GM13976 (cell line): ENCODE data around the gene TBC1D1.

Experiments used
- DNase-seq: peaks from one replicate; pipeline ENCODE4 v3.0.0; 2012; ENCODE audit warnings: low spot score
- in situ Hi-C: fragments of 300-500 bp; cut with MboI; formaldehyde crosslinking; loops from one replicate; pipeline ENCODE4 v1.12.0; 2022; ENCODE audit warnings: low sequenced_read_pairs, mixed read lengths, inconsistent platforms; ENCODE audit not compliant: unreplicated experiment
- TF ChIP-seq, protein P1 (sequence below): IDR thresholded peaks from 2 replicates; pipeline ENCODE4 v1.5.1; 2012; ENCODE audit warnings: borderline replicate concordance, mild to moderate bottlenecking; ENCODE audit not compliant: insufficient read depth; ENCODE audit errors: extremely low read depth, missing control alignments, control extremely low read depth

TBC1D1 gene

DNA sequence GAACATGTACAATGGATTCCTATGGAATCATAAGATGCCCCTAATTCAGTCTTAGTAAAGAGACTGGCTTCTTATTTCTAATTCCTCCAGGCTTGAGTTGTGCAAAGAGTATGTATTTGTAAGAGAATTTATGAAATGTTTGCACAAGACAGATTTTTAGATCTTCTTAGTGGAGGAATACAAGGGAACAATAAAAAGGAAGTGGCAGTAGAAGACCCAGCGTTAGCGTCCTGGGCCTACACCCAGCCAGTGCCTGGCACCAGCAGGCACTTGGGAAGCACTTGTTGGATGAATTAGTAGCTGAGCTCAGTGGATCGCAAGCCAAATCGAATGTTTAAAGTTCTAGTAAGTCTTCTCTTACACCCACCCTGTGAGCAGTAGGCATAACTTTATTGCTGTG lies 226.7 kb downstream of the TBC1D1 start:
- in situ Hi-C loops: no loop called here
- TF ChIP-seq, protein P1, sequence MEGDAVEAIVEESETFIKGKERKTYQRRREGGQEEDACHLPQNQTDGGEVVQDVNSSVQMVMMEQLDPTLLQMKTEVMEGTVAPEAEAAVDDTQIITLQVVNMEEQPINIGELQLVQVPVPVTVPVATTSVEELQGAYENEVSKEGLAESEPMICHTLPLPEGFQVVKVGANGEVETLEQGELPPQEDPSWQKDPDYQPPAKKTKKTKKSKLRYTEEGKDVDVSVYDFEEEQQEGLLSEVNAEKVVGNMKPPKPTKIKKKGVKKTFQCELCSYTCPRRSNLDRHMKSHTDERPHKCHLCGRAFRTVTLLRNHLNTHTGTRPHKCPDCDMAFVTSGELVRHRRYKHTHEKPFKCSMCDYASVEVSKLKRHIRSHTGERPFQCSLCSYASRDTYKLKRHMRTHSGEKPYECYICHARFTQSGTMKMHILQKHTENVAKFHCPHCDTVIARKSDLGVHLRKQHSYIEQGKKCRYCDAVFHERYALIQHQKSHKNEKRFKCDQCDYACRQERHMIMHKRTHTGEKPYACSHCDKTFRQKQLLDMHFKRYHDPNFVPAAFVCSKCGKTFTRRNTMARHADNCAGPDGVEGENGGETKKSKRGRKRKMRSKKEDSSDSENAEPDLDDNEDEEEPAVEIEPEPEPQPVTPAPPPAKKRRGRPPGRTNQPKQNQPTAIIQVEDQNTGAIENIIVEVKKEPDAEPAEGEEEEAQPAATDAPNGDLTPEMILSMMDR: no peak

DNA sequence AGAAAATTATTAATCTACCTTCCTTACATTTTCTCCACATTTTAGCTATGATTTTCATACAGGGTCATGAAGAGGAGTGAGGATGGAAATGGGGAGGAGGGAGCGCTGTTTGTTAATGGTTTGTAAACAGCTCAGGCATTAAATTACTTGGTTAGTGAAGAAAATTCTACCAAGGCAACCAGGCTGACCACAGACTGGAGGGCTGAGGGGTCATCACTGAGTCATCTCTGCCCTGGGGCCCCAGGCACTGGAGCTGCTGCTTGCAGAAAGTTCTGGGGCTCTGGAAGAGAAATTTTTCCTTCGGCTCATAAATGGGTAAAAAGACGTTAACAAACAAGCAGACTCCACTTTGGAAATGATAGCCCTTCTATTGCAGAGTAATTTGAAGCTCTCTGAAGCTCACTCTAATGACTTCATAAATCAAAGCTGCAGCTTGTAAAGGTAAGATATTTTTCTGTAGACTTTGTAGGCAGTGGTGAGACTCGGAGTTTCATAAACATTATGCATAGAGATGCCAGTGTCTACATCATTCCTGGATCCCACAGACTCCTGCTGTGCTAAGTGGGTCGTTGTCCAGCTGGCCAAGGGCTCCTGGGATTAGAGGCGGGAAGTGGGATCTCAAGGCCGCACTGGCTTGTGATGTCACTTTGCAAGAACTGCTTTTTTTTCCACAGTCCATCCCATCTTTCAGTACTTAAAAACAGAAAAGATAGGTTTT lies 228.9 kb downstream of the TBC1D1 start:
- in situ Hi-C loops: no loop called here
- DNase-seq: no peak
- TF ChIP-seq, protein P1: no peak

More for the DNA sequence above, 226.7 kb downstream of the TBC1D1 start:
- no peak for DNase-seq

DNA sequence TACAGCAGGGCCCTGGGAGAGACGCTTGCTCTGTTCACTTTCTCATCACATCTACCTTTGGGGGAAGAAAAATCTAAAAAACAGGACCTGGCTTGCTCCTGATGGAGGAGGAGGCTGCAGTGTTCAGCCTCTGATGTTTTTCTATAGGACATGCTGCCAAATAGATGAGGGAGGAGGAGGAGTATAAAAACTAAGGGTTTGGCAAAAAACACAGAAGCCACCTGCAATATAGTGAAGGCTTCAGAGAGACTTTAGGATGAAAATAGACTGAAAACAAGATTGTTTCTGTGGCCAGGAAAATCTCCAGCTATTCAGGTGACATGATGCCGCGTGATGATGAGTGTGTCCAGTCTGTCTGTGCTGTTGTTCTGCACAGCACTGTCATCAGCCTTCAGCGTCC lies 229.9 kb downstream of the TBC1D1 start:
- in situ Hi-C loops: no loop called here
- no peak for DNase-seq
- TF ChIP-seq, protein P1: no peak

DNA sequence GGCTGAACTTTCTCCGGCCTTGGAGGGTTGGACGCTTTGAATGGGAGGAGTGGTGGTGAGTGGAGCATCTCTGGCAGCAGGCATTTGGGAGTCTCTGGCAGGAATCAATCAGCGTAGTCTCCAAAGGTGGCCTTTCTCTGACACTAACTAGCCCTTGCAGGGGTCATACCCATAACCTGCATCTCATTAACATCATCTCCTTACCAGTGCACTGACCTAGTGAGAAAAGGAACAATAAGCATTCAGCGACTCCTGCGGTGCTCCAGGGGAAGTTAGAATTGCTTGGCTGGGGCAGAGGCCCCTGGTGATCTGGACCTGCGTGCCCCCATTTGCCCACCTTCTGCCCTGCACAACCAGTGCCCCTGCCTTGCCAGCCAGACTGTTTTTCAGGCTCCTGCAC lies 231.2 kb downstream of the TBC1D1 start:
- no peak for DNase-seq
- TF ChIP-seq, protein P1: no peak
- in situ Hi-C loops: no loop called here

DNA sequence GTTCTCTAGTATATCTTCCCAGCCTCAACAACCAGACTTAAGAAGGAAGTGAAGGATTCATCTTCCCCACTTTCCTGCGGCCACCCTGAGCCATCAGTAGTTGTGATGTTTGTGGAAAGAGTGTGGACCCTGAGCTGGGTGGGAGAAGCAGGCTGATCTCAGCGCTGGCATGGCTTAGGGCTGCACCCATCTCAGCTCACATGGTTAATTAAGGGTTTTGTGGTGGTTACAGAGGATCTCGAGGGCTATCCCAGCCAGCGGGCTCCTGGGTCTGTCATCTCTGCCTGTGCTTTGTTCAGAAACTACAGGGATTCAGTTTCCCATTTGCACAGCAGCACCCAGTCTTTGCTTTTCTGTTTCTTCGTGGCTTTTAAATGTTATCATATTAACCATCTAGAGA lies 232.7 kb downstream of the TBC1D1 start:
- DNase-seq: no peak
- TF ChIP-seq, protein P1: no peak
- in situ Hi-C loops: no loop called here

DNA sequence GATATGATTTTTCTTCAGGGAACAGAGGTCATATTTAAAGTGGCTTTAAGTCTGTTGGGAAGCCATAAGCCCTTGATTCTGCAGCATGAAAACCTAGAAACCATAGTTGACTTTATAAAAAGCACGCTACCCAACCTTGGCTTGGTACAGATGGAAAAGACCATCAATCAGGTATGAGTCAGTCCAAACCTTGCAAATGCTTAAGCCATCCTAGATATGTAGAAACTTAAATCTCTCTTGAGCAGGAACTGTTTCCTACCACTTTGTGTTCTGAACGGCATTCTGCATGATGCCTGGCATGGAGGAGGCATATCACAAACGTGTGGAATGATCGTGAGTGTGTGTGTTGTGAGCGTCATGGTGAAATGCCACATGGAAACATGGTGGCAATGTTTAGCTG lies 234.1 kb downstream of the TBC1D1 start:
- in situ Hi-C loops: no loop called here
- TF ChIP-seq, protein P1: no peak
- no peak for DNase-seq
